T-helper 2 cell (primary cell): ENCODE results near the gene MUC5AC.
"Not testable (repeated sequence)": the region's sequence is repeated elsewhere in the genome, so short reads cannot be mapped to it uniquely, and the experiment has no call there.

Experiments
- DNase-seq, 5 experiments: peaks; one replicate each; pipeline versions ENCODE4 v3.0.0 to v3.0.0-alpha.2; 2012 to 2022

Gene MUC5AC

DNA sequence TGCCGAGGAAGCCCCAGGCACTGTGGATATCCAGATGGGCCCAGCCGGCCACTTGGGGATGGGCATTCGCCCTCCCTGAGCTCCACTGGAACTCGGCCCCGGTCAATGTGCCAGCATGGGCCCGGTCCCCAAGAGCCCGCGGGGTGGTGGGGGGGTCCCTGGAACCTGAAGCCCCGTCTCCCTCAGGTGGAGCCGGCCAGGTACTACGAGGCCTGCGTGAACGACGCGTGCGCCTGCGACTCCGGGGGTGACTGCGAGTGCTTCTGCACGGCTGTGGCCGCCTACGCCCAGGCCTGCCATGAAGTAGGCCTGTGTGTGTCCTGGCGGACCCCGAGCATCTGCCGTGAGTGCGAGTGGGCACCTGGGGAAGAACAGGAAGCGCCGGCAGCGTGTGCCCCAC, 21.2 kb downstream of the MUC5AC start:
- DNase-seq = no peak

GRCh38 chr11:1179641-1180040, 21.9 kb downstream of the MUC5AC start:
- DNase-seq = no peak

- no peak for DNase-seq
These were observed 22.4 kb downstream of the MUC5AC start for GRCh38 chr11:1180171-1180570.

GRCh38 chr11:1180947-1181391, 23.2 kb downstream of the MUC5AC start:
- DNase-seq = no peak

GRCh38 chr11:1181420-1181819, 23.7 kb downstream of the MUC5AC start:
- no peak for DNase-seq

GRCh38 chr11:1181853-1182535, 24.2 kb downstream of the MUC5AC start:
- no peak for DNase-seq

DNA sequence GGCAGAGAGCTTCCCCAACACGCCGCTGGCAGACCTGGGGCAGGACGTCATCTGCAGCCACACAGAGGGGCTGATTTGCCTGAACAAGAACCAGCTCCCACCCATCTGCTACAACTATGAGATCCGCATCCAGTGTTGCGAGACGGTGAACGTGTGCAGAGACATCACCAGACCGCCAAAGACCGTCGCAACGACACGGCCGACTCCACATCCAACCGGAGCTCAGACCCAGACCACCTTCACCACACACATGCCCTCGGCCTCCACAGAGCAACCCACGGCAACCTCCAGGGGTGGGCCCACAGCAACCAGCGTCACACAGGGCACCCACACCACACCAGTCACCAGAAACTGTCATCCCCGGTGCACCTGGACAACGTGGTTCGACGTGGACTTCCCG, 26.4 kb downstream of the MUC5AC start:
- DNase-seq = not testable (repeated sequence)

- DNase-seq = not testable (repeated sequence)
These were observed 30.8 kb downstream of the MUC5AC start for GRCh38 chr11:1188451-1189130.

DNA sequence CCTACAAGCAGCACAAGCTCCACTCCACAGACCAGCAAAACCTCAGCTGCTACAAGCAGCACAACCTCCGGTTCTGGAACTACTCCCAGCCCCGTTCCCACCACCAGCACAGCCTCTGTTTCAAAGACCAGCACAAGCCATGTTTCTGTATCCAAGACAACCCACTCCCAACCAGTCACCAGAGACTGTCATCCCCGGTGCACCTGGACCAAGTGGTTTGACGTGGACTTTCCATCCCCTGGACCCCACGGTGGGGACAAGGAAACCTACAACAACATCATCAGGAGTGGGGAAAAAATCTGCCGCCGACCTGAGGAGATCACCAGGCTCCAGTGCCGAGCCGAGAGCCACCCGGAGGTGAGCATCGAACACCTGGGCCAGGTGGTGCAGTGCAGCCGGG, 32.1 kb downstream of the MUC5AC start:
- not testable (repeated sequence) for DNase-seq

GRCh38 chr11:1191786-1192470, 34.2 kb downstream of the MUC5AC start:
- DNase-seq = not testable (repeated sequence)

- no peak for DNase-seq
These were observed 35.1 kb downstream of the MUC5AC start for GRCh38 chr11:1192741-1193325.

DNA sequence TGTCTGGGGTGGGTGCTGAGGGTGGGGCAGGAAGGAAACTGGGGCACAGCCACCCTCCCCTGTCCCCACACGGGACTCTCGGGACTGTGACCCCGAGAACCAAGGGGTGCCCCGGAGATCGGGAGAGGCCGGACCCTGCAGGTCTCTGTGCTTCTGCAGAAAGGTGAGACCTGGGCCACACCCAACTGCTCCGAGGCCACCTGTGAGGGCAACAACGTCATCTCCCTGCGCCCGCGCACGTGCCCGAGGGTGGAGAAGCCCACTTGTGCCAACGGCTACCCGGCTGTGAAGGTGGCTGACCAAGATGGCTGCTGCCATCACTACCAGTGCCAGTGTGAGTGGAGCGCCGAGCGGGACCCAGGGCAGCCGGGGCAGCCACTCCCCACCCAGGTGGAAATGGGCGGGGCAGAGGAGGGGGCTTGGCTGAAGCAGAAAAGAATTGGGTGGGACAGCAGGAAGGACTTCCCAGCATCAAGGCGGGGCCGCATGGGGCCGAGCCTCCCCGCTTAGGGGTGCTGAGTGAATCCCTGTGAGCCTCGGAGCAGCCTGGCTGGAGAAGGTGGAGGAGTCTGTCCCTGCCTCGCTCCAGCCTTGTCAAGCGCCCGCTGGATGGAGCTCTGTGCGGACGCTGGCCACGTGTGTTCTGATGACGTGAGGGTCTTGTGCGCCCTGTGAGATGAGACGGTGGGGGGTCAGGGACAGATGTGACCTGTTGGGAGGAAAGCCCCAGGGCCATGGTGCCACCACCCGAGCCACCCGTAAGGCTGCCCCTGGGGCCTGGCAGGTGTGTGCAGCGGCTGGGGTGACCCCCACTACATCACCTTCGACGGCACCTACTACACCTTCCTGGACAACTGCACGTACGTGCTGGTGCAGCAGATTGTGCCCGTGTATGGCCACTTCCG, 35.8 kb downstream of the MUC5AC start:
- DNase-seq = no peak

DNA sequence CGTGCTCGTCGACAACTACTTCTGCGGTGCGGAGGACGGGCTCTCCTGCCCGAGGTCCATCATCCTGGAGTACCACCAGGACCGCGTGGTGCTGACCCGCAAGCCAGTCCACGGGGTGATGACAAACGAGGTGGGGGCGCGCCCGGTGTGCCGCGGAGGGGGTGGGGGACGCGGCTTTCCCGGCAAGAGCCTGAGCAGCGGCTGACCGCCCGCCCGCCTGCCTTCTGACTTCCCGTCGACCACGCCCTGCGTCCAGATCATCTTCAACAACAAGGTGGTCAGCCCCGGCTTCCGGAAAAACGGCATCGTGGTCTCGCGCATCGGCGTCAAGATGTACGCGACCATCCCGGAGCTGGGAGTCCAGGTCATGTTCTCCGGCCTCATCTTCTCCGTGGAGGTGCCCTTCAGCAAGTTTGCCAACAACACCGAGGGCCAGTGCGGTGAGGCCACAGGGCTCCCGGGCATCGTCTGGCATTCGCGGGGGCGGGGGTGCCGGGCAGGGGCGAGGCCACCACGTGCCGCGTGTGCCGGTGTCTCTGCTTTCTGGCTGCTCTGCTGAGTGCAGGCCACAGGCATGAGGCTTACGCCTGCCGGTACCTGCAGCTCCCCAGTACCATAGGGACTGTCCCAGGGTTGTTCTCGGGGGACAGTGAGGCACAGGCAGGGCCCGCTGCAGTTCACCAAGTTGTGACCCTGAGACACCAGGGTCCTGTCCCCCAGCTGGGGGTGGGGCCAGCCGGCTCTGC, 36.7 kb downstream of the MUC5AC start:
- no peak for DNase-seq

DNA sequence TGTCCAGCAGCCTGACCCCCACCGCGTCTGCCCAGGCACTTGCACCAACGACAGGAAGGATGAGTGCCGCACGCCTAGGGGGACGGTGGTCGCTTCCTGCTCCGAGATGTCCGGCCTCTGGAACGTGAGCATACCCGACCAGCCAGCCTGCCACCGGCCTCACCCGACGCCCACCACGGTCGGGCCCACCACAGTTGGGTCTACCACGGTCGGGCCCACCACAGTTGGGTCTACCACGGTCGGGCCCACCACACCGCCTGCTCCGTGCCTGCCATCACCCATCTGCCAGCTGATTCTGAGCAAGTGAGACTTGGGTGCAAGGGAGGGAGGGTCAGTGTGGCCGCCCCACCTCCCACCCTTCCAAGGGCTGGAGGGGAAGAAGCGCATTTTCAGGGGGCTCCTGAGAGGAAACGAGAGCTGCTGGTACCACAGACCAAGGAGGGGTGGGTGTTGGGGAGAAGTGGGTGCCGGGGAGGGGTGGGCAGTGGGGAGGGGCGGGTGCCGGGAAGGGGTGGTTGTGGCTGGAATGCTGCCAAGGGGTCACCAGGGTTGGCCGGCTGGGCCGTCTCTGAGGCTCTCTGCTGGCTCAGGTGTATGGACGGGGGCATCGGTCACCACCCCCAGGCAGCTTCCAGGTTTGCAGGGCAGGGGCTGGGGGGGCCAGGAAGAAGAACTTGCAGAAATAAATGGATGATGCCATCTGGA, 37.4 kb downstream of the MUC5AC start:
- DNase-seq = no peak

DNA sequence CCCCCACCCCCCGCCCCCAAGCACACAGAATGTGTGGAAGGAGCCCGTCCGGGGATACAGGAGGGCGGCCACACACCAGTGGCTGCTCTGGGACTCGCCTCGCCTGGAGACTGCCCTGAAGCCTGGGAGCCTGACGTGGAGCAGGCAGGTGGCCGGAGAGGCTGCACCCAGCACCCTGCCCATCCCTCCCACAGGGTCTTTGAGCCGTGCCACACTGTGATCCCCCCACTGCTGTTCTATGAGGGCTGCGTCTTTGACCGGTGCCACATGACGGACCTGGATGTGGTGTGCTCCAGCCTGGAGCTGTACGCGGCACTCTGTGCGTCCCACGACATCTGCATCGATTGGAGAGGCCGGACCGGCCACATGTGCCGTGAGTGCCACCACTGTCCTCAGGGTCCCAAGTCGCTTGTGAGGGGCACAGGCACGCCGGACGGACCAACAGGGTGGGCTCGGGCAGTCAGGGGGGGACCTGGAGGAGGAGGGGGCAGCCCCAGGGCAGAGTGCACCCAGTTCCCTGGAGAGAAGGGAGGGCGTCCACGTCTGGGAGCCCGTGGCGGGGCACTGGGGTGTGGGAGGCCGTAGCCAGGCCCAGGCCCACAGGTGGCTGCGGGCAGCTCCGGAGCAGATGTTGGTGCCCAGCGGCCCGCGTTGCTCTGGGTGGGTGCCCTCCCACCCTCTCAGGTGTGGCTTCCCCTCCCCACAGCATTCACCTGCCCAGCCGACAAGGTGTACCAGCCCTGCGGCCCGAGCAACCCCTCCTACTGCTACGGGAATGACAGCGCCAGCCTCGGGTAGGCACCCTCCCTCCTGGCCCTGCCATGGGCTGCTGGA, 38.1 kb downstream of the MUC5AC start:
- no peak for DNase-seq

DNA sequence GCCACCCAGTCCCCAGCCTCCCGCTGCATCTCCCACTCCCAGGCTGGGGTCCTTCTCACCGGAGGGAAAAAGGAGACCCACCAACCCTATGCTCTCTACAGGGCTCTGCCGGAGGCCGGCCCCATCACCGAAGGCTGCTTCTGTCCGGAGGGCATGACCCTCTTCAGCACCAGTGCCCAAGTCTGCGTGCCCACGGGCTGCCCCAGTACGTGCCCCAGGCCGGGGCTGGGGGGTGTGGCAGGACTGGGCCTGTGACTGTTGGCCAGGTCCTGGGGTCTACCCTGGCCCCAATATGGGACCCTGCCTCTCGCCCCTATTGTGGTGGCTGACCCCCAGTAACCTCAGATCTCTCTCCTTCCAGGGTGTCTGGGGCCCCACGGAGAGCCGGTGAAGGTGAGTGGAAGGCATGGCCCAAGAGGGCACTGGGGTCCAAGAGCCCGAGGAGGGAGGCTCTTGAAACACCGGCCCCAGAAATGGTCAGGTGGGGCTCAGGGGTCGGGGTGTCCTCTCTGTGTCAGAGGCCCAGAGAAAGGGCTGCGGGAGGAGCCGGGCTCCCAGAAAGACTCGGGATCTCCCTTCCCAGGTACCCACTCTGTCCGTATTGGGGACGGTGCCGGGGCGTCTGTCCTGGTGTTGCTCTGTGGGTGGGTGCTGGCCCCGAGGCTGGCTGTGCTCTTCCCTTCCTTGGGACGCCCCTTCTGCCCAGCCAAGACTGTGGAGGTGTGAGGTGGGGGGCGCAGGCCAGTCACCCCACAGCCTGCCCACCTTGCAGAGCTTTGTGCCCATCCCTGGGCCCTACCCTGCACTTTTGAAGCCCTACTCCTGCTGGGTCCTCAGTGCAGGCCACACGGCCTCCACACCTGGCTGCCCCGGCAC, 39.0 kb downstream of the MUC5AC start:
- no peak for DNase-seq

DNA sequence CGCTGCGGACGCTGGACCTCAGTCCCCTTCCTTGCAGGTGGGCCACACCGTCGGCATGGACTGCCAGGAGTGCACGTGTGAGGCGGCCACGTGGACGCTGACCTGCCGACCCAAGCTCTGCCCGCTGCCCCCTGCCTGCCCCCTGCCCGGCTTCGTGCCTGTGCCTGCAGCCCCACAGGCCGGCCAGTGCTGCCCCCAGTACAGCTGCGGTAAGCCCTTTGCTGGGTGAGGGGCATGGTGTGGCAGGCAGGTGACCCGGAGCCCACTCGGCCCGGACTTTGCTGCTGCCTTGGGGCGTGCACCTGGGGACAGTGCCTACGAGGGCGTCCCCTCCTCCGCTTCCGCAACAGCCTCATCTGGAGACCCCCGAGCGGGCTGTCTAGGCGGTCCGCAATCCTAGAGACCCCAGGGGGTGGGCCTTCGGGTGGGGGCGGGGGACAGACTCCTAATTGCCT, 39.7 kb downstream of the MUC5AC start:
- DNase-seq = no peak

DNA sequence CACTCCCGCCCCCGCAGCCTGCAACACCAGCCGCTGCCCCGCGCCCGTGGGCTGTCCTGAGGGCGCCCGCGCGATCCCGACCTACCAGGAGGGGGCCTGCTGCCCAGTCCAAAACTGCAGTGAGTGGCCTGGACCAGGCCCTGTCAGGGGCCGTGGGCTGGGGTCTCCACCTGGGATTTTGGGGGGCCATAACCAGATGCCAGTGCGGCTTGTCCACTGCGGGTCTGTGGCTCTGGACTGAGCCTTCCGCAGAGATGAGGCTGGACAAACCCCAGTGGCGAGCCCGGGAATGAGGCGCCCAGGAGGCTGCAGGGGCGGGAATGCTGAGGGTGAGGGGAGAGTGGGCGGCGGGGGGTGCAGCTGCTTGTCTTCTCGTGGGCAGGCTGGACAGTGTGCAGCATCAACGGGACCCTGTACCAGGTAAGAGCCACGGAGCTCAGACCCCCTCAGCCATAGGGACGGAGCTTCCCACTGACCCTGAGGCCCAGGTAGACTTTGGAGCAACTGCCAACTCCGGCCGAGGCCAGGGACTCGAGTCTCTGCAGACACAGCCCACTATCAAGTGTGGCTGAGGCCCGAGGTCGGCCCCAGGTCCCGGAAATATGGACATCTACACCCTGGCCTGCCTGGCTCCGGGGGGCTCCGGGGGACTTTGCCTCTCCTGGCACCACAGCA, 40.3 kb downstream of the MUC5AC start:
- DNase-seq = no peak
